ENCODE measurements around the gene ESR1. TPM values are rescaled to one million over a fixed set of nuclear protein-coding genes. Genes with fewer than 3 reads are reported as not detected.

ESR1 gene
- total RNA-seq, 1 experiment from 2014 or later, result not detected

DNA sequence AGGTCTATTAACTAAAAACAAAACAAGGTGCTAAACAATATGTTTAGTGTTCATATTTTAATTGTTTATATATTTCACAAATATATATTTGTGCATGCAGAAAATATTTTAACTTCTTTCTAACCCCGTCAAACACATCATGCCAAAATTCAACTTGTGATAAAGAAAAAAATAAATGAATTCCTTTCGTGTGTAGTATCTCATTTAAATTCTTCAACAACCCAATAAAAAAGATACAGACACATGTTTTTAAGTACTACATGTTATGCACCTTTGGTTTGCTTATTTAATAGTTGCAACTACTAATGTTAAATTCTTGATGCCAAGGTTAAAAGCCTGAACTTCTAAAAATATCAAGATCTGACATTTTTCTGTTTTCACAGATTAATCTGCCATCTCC is 252.4 kb downstream of the ESR1 start:
- TF ChIP-seq, protein P1, sequence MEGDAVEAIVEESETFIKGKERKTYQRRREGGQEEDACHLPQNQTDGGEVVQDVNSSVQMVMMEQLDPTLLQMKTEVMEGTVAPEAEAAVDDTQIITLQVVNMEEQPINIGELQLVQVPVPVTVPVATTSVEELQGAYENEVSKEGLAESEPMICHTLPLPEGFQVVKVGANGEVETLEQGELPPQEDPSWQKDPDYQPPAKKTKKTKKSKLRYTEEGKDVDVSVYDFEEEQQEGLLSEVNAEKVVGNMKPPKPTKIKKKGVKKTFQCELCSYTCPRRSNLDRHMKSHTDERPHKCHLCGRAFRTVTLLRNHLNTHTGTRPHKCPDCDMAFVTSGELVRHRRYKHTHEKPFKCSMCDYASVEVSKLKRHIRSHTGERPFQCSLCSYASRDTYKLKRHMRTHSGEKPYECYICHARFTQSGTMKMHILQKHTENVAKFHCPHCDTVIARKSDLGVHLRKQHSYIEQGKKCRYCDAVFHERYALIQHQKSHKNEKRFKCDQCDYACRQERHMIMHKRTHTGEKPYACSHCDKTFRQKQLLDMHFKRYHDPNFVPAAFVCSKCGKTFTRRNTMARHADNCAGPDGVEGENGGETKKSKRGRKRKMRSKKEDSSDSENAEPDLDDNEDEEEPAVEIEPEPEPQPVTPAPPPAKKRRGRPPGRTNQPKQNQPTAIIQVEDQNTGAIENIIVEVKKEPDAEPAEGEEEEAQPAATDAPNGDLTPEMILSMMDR (IDR thresholded peaks at IDR 0.05; ENCODE audit: insufficient read depth in 1 of 2, low read depth in 1 of 2, low read length in 1 of 2, severe bottlenecking in 1 of 2, unreplicated experiment in 1 of 2), result no peak
- POLR2A ChIA-PET, result no interaction called here
- H3K9me3 ChIP-seq, result no peaks in the 10 kb centered on the region
- intact Hi-C loops (cut with micrococcal nuclease; ENCODE audit: unreplicated experiment), result no loop called here
- CTCF ChIA-PET, result no interaction called here
- BruUV-seq (replicated peaks), result no TSS peak
- H3K4me3 ChIP-seq (ENCODE audit: low read depth, low read length), result no peak overlapping the region
- no peaks in the 10 kb centered on the region for H3K9me3 Mint-ChIP-seq (ENCODE audit: unreplicated experiment)
- H3K27ac Mint-ChIP-seq (ENCODE audit: unreplicated experiment), result no peak overlapping the region
- H3K4me1 Mint-ChIP-seq (ENCODE audit: low read depth, unreplicated experiment), result no peaks in the 10 kb centered on the region
- no peak overlapping the region for H3K4me3 Mint-ChIP-seq (ENCODE audit: unreplicated experiment)
- no peaks in the 10 kb centered on the region for H3K4me1 ChIP-seq
- DNase-seq, result no peak
- H3K36me3 ChIP-seq (ENCODE audit: control insufficient read depth, insufficient read depth, low read length), result no peaks in the 10 kb centered on the region
- H3K27me3 ChIP-seq (replicated peaks; ENCODE audit: control insufficient read depth, insufficient read depth, low read length), result 0 out of 2 replicates have a peak, but pooled peaks cover 1% of the 10 kb centered on the region
- H3K36me3 Mint-ChIP-seq (ENCODE audit: insufficient read depth, unreplicated experiment), result no peaks in the 10 kb centered on the region
- H3K27me3 Mint-ChIP-seq (ENCODE audit: insufficient read depth, unreplicated experiment), result peaks cover 6% of the 10 kb centered on the region

DNA sequence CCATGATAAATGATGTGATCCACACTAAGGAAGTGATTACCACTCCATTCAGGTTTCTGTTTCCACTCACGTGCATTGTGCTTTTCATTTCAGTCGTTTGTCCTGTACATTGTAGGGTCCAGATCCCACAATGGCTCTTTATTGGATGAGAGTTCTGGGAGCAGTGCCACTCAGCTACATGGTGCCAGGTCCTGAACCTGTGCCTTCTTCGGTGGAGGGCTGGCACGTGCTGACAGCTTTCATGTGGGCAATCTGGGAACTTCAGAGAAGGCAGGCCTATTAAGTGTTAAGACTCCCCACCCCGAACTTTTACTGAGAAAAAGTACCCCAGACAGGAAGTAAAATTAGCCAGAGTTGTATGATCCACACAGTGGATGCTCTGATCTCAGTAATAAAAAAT is 255.0 kb downstream of the ESR1 start:
- H3K27ac Mint-ChIP-seq (ENCODE audit: unreplicated experiment), result no peak overlapping the region
- no TSS peak for BruUV-seq (replicated peaks)
- H3K9me3 ChIP-seq, result no peaks in the 10 kb centered on the region

DNA sequence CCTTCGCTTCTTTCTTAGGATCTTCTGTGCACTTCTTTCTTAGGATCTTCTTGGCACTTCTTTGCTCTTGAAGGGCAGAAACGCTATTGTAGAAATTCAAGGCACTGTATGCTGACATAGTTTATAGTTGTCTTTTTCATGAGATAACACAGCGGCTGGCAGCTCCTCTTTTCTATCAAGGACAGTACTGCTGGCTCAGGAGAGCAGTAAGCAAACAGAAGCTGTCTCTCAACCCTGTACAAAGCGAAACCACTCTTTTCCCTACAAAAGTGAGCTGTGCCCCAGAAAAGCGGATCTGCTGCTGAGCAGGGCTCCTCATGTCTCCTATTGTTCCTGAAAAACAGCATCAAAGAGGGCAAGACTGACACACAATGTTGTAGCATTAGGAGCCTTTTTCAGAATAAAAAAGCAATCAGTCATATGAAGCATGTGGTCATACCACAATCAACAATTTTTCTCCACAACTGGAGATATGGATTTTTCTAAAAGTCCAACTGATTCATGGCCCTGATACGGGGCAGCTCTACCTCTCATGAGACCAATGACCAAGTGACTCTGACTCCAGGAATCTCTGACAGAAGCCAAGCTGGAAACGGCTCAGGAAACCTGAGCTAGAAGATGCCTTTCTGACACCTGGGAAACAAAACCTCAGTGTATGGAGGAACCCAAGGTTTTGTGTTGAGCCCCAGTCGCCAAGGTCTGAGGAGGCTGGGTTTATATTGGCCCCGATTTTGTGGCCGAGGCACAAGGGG is 255.9 kb downstream of the ESR1 start:
- Mint-ChIP-seq H3K36me3 (ENCODE audit: insufficient read depth, unreplicated experiment) (no peaks in the 10 kb centered on the region), H3K27me3 (ENCODE audit: insufficient read depth, unreplicated experiment) (peaks cover 9% of the 10 kb centered on the region), H3K27ac (ENCODE audit: unreplicated experiment) (no peak overlapping the region), H3K4me1 (ENCODE audit: low read depth, unreplicated experiment) (no peaks in the 10 kb centered on the region), H3K9me3 (ENCODE audit: unreplicated experiment) (no peaks in the 10 kb centered on the region), H3K4me3 (ENCODE audit: unreplicated experiment) (no peak overlapping the region)
- POLR2A ChIA-PET, result interaction anchor here (0.6 kb wide), 1 partner anchor 15 kb away, joined by 3 read pairs; no protein-coding TSS in a partner anchor
- Histone ChIP-seq H3K36me3 (ENCODE audit: control insufficient read depth, insufficient read depth, low read length) (no peaks in the 10 kb centered on the region), H3K4me3 (ENCODE audit: low read depth, low read length) (no peak overlapping the region), H3K4me1 (no peaks in the 10 kb centered on the region), H3K27me3 (replicated peaks; ENCODE audit: control insufficient read depth, insufficient read depth, low read length) (no peaks in the 10 kb centered on the region), H3K9me3 (no peaks in the 10 kb centered on the region)
- no TSS peak for BruUV-seq (replicated peaks)
- TF ChIP-seq, protein P1 (IDR thresholded peaks at IDR 0.05; ENCODE audit: insufficient read depth in 1 of 2, low read depth in 1 of 2, low read length in 1 of 2, severe bottlenecking in 1 of 2, unreplicated experiment in 1 of 2), result no peak
- no peak for DNase-seq
- CTCF ChIA-PET, result no interaction called here
- intact Hi-C loops (cut with micrococcal nuclease; ENCODE audit: unreplicated experiment), result no loop called here

More for the DNA sequence above, 255.0 kb downstream of the ESR1 start:
- peaks cover 9% of the 10 kb centered on the region for H3K27me3 Mint-ChIP-seq (ENCODE audit: insufficient read depth, unreplicated experiment)
- no peak for DNase-seq
- no peaks in the 10 kb centered on the region for H3K36me3 ChIP-seq (ENCODE audit: control insufficient read depth, insufficient read depth, low read length)
- H3K4me3 Mint-ChIP-seq (ENCODE audit: unreplicated experiment), result no peak overlapping the region
- POLR2A ChIA-PET, result no interaction called here
- TF ChIP-seq, protein P1 (IDR thresholded peaks at IDR 0.05; ENCODE audit: insufficient read depth in 1 of 2, low read depth in 1 of 2, low read length in 1 of 2, severe bottlenecking in 1 of 2, unreplicated experiment in 1 of 2), result no peak
- no peaks in the 10 kb centered on the region for H3K36me3 Mint-ChIP-seq (ENCODE audit: insufficient read depth, unreplicated experiment)
- no peaks in the 10 kb centered on the region for H3K4me1 ChIP-seq
- CTCF ChIA-PET, result interaction anchor here (0.6 kb wide), 1 partner anchor 326 kb away, joined by 3 read pairs; no protein-coding TSS in a partner anchor
- intact Hi-C loops (cut with micrococcal nuclease; ENCODE audit: unreplicated experiment), result loop anchor here (1.0 kb wide), 1 partner anchor 26 kb away; no protein-coding TSS in a partner anchor
- no peaks in the 10 kb centered on the region for H3K27me3 ChIP-seq (replicated peaks; ENCODE audit: control insufficient read depth, insufficient read depth, low read length)
- H3K9me3 Mint-ChIP-seq (ENCODE audit: unreplicated experiment), result no peaks in the 10 kb centered on the region
- no peak overlapping the region for H3K4me3 ChIP-seq (ENCODE audit: low read depth, low read length)
- no peaks in the 10 kb centered on the region for H3K4me1 Mint-ChIP-seq (ENCODE audit: low read depth, unreplicated experiment)

All from Caco-2 (cell line).